ENCODE measurements around the gene NOD2.

DNA sequence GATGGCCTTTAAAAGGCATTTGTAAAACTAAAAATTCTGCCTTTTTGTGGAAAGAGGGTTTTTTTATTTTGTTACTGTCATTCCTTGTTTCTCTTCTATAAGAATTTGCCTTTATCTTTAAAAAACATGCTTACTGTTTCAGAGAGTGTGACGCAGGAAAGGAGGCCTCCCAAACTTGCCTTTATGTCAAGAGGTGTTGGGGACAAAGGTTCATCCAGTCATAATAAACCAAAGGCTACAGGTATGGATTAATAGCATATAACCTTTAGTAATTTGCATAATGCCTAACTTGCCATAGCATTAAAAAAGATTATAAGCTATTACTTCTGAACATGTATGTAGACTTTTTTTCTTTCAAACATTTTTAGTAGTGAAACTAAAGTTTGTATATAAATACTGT is 82.6 kb downstream of the NOD2 start:
- TF ChIP-seq ZSCAN30 (CRISPR knock-in tag; IDR thresholded peaks at IDR 0.05): no peak
- TF ChIP-seq, protein P1, sequence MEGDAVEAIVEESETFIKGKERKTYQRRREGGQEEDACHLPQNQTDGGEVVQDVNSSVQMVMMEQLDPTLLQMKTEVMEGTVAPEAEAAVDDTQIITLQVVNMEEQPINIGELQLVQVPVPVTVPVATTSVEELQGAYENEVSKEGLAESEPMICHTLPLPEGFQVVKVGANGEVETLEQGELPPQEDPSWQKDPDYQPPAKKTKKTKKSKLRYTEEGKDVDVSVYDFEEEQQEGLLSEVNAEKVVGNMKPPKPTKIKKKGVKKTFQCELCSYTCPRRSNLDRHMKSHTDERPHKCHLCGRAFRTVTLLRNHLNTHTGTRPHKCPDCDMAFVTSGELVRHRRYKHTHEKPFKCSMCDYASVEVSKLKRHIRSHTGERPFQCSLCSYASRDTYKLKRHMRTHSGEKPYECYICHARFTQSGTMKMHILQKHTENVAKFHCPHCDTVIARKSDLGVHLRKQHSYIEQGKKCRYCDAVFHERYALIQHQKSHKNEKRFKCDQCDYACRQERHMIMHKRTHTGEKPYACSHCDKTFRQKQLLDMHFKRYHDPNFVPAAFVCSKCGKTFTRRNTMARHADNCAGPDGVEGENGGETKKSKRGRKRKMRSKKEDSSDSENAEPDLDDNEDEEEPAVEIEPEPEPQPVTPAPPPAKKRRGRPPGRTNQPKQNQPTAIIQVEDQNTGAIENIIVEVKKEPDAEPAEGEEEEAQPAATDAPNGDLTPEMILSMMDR (CRISPR knock-in tag; IDR thresholded peaks at IDR 0.05): no peak
- TF ChIP-seq, protein P2, sequence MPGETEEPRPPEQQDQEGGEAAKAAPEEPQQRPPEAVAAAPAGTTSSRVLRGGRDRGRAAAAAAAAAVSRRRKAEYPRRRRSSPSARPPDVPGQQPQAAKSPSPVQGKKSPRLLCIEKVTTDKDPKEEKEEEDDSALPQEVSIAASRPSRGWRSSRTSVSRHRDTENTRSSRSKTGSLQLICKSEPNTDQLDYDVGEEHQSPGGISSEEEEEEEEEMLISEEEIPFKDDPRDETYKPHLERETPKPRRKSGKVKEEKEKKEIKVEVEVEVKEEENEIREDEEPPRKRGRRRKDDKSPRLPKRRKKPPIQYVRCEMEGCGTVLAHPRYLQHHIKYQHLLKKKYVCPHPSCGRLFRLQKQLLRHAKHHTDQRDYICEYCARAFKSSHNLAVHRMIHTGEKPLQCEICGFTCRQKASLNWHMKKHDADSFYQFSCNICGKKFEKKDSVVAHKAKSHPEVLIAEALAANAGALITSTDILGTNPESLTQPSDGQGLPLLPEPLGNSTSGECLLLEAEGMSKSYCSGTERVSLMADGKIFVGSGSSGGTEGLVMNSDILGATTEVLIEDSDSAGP (CRISPR knock-in tag; IDR thresholded peaks at IDR 0.05; ENCODE audit: borderline replicate concordance): no peak
- no peak for TF ChIP-seq ZNF12 (CRISPR knock-in tag; IDR thresholded peaks at IDR 0.05)
- TF ChIP-seq, protein P3, sequence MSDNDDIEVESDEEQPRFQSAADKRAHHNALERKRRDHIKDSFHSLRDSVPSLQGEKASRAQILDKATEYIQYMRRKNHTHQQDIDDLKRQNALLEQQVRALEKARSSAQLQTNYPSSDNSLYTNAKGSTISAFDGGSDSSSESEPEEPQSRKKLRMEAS (IDR thresholded peaks at IDR 0.05): no peak
- TF ChIP-seq ARNTL (CRISPR knock-in tag; IDR thresholded peaks at IDR 0.05): no peak
- TF ChIP-seq SP2 (CRISPR knock-in tag; IDR thresholded peaks at IDR 0.05): no peak

All from HepG2 (cell line).